ENCODE results near the gene VPS13D.

Gene VPS13D

GRCh38 chr1:12457771-12458170 is 227.9 kb downstream of the VPS13D start:
- H3K27ac ChIP-seq (ENCODE audit: low read depth, low read length): peak overlapping the region; percentile 55; the same call in 1 of the 2 replicates
- peaks cover 58% of the 10 kb centered on the region for H3K4me1 ChIP-seq (ENCODE audit: control insufficient read depth, insufficient read depth, low read length, unreplicated experiment)
- H2AFZ ChIP-seq (ENCODE audit: low read length, unreplicated experiment): no peak overlapping the region
- H3K4me3 ChIP-seq (ENCODE audit: low read depth, low read length): no peak overlapping the region
- H3K36me3 ChIP-seq (ENCODE audit: insufficient read depth, low read length): peaks cover 16% of the 10 kb centered on the region
- no peaks in the 10 kb centered on the region for H3K79me2 ChIP-seq (ENCODE audit: control insufficient read depth, insufficient read depth, low read length, unreplicated experiment)
- H3K27me3 ChIP-seq (ENCODE audit: insufficient read depth, low read length): no peaks in the 10 kb centered on the region

GRCh38 chr1:12458571-12458970 is 228.7 kb downstream of the VPS13D start:
- no peak overlapping the region for H3K4me3 ChIP-seq (ENCODE audit: low read depth, low read length)
- H3K27me3 ChIP-seq (ENCODE audit: insufficient read depth, low read length): no peaks in the 10 kb centered on the region
- no peaks in the 10 kb centered on the region for H3K79me2 ChIP-seq (ENCODE audit: control insufficient read depth, insufficient read depth, low read length, unreplicated experiment)
- H3K36me3 ChIP-seq (ENCODE audit: insufficient read depth, low read length): peaks cover 17% of the 10 kb centered on the region
- peaks cover 52% of the 10 kb centered on the region for H3K4me1 ChIP-seq (ENCODE audit: control insufficient read depth, insufficient read depth, low read length, unreplicated experiment)
- H3K27ac ChIP-seq (ENCODE audit: low read depth, low read length): no peak overlapping the region
- H2AFZ ChIP-seq (ENCODE audit: low read length, unreplicated experiment): no peak overlapping the region

- no peak overlapping the region for H3K27ac ChIP-seq (ENCODE audit: low read depth, low read length)
- no peak overlapping the region for H3K4me3 ChIP-seq (ENCODE audit: low read depth, low read length)
- H3K79me2 ChIP-seq (ENCODE audit: control insufficient read depth, insufficient read depth, low read length, unreplicated experiment): no peaks in the 10 kb centered on the region
- H2AFZ ChIP-seq (ENCODE audit: low read length, unreplicated experiment): no peak overlapping the region
- H3K4me1 ChIP-seq (ENCODE audit: control insufficient read depth, insufficient read depth, low read length, unreplicated experiment): peaks cover 51% of the 10 kb centered on the region
- H3K27me3 ChIP-seq (ENCODE audit: insufficient read depth, low read length): no peaks in the 10 kb centered on the region
- peaks cover 17% of the 10 kb centered on the region for H3K36me3 ChIP-seq (ENCODE audit: insufficient read depth, low read length)
Measured at GRCh38 chr1:12460121-12460520, 230.3 kb downstream of the VPS13D start.

- no peaks in the 10 kb centered on the region for H3K27me3 ChIP-seq (ENCODE audit: insufficient read depth, low read length)
- no peak overlapping the region for H3K4me3 ChIP-seq (ENCODE audit: low read depth, low read length)
- peaks cover 17% of the 10 kb centered on the region for H3K36me3 ChIP-seq (ENCODE audit: insufficient read depth, low read length)
- H2AFZ ChIP-seq (ENCODE audit: low read length, unreplicated experiment): no peak overlapping the region
- H3K27ac ChIP-seq (ENCODE audit: low read depth, low read length): no peak overlapping the region
- peaks cover 45% of the 10 kb centered on the region for H3K4me1 ChIP-seq (ENCODE audit: control insufficient read depth, insufficient read depth, low read length, unreplicated experiment)
- no peaks in the 10 kb centered on the region for H3K79me2 ChIP-seq (ENCODE audit: control insufficient read depth, insufficient read depth, low read length, unreplicated experiment)
Measured at GRCh38 chr1:12460911-12461621, 231.2 kb downstream of the VPS13D start.

GRCh38 chr1:12461754-12462153 is 231.9 kb downstream of the VPS13D start:
- H3K36me3 ChIP-seq (ENCODE audit: insufficient read depth, low read length): peaks cover 17% of the 10 kb centered on the region
- H2AFZ ChIP-seq (ENCODE audit: low read length, unreplicated experiment): no peak overlapping the region
- no peak overlapping the region for H3K27ac ChIP-seq (ENCODE audit: low read depth, low read length)

GRCh38 chr1:12462586-12462985 is 232.8 kb downstream of the VPS13D start:
- Histone ChIP-seq H3K27me3 (ENCODE audit: insufficient read depth, low read length) (no peaks in the 10 kb centered on the region), H3K27ac (ENCODE audit: low read depth, low read length) (no peak overlapping the region), H2AFZ (ENCODE audit: low read length, unreplicated experiment) (no peak overlapping the region), H3K36me3 (ENCODE audit: insufficient read depth, low read length) (peaks cover 14% of the 10 kb centered on the region; the same call in 1 of the 2 replicates), H3K4me3 (ENCODE audit: low read depth, low read length) (no peak overlapping the region), H3K4me1 (ENCODE audit: control insufficient read depth, insufficient read depth, low read length, unreplicated experiment) (peaks cover 30% of the 10 kb centered on the region), H3K79me2 (ENCODE audit: control insufficient read depth, insufficient read depth, low read length, unreplicated experiment) (no peaks in the 10 kb centered on the region)

More at GRCh38 chr1:12461754-12462153, 231.9 kb downstream of the VPS13D start:
- Histone ChIP-seq H3K4me1 (ENCODE audit: control insufficient read depth, insufficient read depth, low read length, unreplicated experiment) (peaks cover 38% of the 10 kb centered on the region), H3K4me3 (ENCODE audit: low read depth, low read length) (no peak overlapping the region), H3K27me3 (ENCODE audit: insufficient read depth, low read length) (no peaks in the 10 kb centered on the region), H3K79me2 (ENCODE audit: control insufficient read depth, insufficient read depth, low read length, unreplicated experiment) (no peaks in the 10 kb centered on the region)

- no peaks in the 10 kb centered on the region for H3K27me3 ChIP-seq (ENCODE audit: insufficient read depth, low read length)
- H3K4me1 ChIP-seq (ENCODE audit: control insufficient read depth, insufficient read depth, low read length, unreplicated experiment): peaks cover 15% of the 10 kb centered on the region
- no peak overlapping the region for H3K27ac ChIP-seq (ENCODE audit: low read depth, low read length)
- no peak overlapping the region for H2AFZ ChIP-seq (ENCODE audit: low read length, unreplicated experiment)
- no peaks in the 10 kb centered on the region for H3K79me2 ChIP-seq (ENCODE audit: control insufficient read depth, insufficient read depth, low read length, unreplicated experiment)
- H3K36me3 ChIP-seq (ENCODE audit: insufficient read depth, low read length): peaks cover 14% of the 10 kb centered on the region; the same call in 1 of the 2 replicates
- no peak overlapping the region for H3K4me3 ChIP-seq (ENCODE audit: low read depth, low read length)
Measured at GRCh38 chr1:12464045-12464461, 234.2 kb downstream of the VPS13D start.

- Histone ChIP-seq H3K79me2 (ENCODE audit: control insufficient read depth, insufficient read depth, low read length, unreplicated experiment) (no peaks in the 10 kb centered on the region), H3K36me3 (ENCODE audit: insufficient read depth, low read length) (peaks cover 14% of the 10 kb centered on the region; the same call in 1 of the 2 replicates), H3K4me3 (ENCODE audit: low read depth, low read length) (no peak overlapping the region), H3K27ac (ENCODE audit: low read depth, low read length) (no peak overlapping the region), H3K27me3 (ENCODE audit: insufficient read depth, low read length) (no peaks in the 10 kb centered on the region), H3K4me1 (ENCODE audit: control insufficient read depth, insufficient read depth, low read length, unreplicated experiment) (peaks cover 15% of the 10 kb centered on the region), H2AFZ (ENCODE audit: low read length, unreplicated experiment) (no peak overlapping the region)
Measured at GRCh38 chr1:12464598-12465056, 234.8 kb downstream of the VPS13D start.

GRCh38 chr1:12465126-12465525 is 235.3 kb downstream of the VPS13D start:
- H3K27ac ChIP-seq (ENCODE audit: low read depth, low read length): no peak overlapping the region
- H3K4me1 ChIP-seq (ENCODE audit: control insufficient read depth, insufficient read depth, low read length, unreplicated experiment): peaks cover 15% of the 10 kb centered on the region
- H3K4me3 ChIP-seq (ENCODE audit: low read depth, low read length): no peak overlapping the region
- H3K27me3 ChIP-seq (ENCODE audit: insufficient read depth, low read length): no peaks in the 10 kb centered on the region
- H2AFZ ChIP-seq (ENCODE audit: low read length, unreplicated experiment): no peak overlapping the region
- peaks cover 14% of the 10 kb centered on the region; the same call in 1 of the 2 replicates for H3K36me3 ChIP-seq (ENCODE audit: insufficient read depth, low read length)
- no peaks in the 10 kb centered on the region for H3K79me2 ChIP-seq (ENCODE audit: control insufficient read depth, insufficient read depth, low read length, unreplicated experiment)

GRCh38 chr1:12466816-12467215 is 237.0 kb downstream of the VPS13D start:
- H3K4me1 ChIP-seq (ENCODE audit: control insufficient read depth, insufficient read depth, low read length, unreplicated experiment): peaks cover 15% of the 10 kb centered on the region
- H3K79me2 ChIP-seq (ENCODE audit: control insufficient read depth, insufficient read depth, low read length, unreplicated experiment): no peaks in the 10 kb centered on the region

More at GRCh38 chr1:12466816-12467215, 237.0 kb downstream of the VPS13D start:
- no peaks in the 10 kb centered on the region for H3K27me3 ChIP-seq (ENCODE audit: insufficient read depth, low read length)
- no peak overlapping the region for H3K4me3 ChIP-seq (ENCODE audit: low read depth, low read length)
- H3K27ac ChIP-seq (ENCODE audit: low read depth, low read length): no peak overlapping the region
- no peak overlapping the region for H2AFZ ChIP-seq (ENCODE audit: low read length, unreplicated experiment)
- peaks cover 9% of the 10 kb centered on the region; the same call in 1 of the 2 replicates for H3K36me3 ChIP-seq (ENCODE audit: insufficient read depth, low read length)

All from ACC112 (cell line).